Measurements from ENCODE around the gene KIAA1217.

DNA sequence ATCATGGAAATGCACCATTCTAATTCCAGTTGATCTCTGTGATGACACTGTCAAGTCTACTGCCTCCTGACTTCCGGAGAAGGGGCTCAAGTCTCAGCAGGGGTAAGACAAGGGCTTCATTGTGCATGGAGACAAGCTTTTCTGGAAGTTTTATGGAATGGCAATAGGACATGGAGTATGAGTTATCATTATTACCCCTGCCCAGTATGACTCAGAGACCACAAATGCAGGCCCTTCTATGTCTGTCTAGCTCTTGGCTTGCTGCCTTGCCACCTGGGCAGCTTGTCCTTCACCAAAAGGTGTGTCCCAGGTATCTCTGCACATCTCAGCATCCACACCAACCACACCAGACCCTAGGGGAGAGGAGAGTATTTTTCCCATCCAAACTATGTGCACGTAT lies 34.9 kb upstream of the KIAA1217 start:
- TF ChIP-seq, protein P1, sequence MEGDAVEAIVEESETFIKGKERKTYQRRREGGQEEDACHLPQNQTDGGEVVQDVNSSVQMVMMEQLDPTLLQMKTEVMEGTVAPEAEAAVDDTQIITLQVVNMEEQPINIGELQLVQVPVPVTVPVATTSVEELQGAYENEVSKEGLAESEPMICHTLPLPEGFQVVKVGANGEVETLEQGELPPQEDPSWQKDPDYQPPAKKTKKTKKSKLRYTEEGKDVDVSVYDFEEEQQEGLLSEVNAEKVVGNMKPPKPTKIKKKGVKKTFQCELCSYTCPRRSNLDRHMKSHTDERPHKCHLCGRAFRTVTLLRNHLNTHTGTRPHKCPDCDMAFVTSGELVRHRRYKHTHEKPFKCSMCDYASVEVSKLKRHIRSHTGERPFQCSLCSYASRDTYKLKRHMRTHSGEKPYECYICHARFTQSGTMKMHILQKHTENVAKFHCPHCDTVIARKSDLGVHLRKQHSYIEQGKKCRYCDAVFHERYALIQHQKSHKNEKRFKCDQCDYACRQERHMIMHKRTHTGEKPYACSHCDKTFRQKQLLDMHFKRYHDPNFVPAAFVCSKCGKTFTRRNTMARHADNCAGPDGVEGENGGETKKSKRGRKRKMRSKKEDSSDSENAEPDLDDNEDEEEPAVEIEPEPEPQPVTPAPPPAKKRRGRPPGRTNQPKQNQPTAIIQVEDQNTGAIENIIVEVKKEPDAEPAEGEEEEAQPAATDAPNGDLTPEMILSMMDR (IDR thresholded peaks at IDR 0.05; ENCODE audit: low read length), result no peak
- TF ChIP-seq EZH2 (IDR thresholded peaks at IDR 0.05; ENCODE audit: borderline replicate concordance, low read length), result no peak
